ENCODE data around the gene SSX2B.
"Not testable (repeated sequence)": the region's sequence is repeated elsewhere in the genome, so short reads cannot be mapped to it uniquely, and the experiment has no call there.

Gene SSX2B

GRCh38 chrX:52750952-52751351 is at the start of gene SSX2B:
SSX2B (plus strand) TSS chrX:52751252; CDS start chrX:52752681, 1,429 bp downstream.
- DNase-seq, result not testable (repeated sequence)

GRCh38 chrX:52707078-52707477 is 44.0 kb upstream of the SSX2B start, which contains the start of gene SSX2:
SSX2 (minus strand) TSS chrX:52707178; CDS start chrX:52705749, 1,429 bp downstream.
- not testable (repeated sequence) for DNase-seq

GRCh38 chrX:52765983-52766382 is 14.9 kb downstream of the SSX2B start:
- DNase-seq, result not testable (repeated sequence)

GRCh38 chrX:52773504-52773903 is 22.5 kb downstream of the SSX2B start:
- DNase-seq, result not testable (repeated sequence)

GRCh38 chrX:52797327-52797726 is 46.3 kb downstream of the SSX2B start, which contains the start of gene SPANXN5:
SPANXN5 (minus strand) TSS chrX:52797427; CDS start chrX:52797348, 79 bp downstream.
- not testable (repeated sequence) for DNase-seq

GRCh38 chrX:52804876-52805275 is 53.8 kb downstream of the SSX2B start:
- DNase-seq, result not testable (repeated sequence)

Data from NCI-H2227 treated with DMSO at 0.1 percent for 48 hours (cell line).